ENCODE measurements around the gene FN1.

GRCh38 chr2:215484570-215484969, 48.7 kb upstream of the FN1 start:
- no peak for TF ChIP-seq EHMT2 (IDR thresholded peaks at IDR 0.05; ENCODE audit: low read depth)
- no peak for TF ChIP-seq CTCF (IDR thresholded peaks at IDR 0.05)
- no peak for TF ChIP-seq MAX (IDR thresholded peaks at IDR 0.05)

Data from A549 (cell line).